BLaER1 treated with 17β-estradiol and CSF1 and Interleukin-3, amounts not matched to agents 10 nM and 100 nM (cell line): ENCODE measurements around the gene CLEC11A.
"Not testable (repeated sequence)": the region's sequence is repeated elsewhere in the genome, so short reads cannot be mapped to it uniquely, and the experiment has no call there.

Experiments used
- H3K27ac ChIP-seq, 11 experiments: shearing (Covaris generic); formaldehyde crosslinking; 2 replicates each; pipeline ENCODE4 v1.8.1; 2022
- H3K27me3 ChIP-seq, 11 experiments: shearing (Covaris generic); formaldehyde crosslinking; 2 replicates each; pipeline ENCODE4 v1.8.1; 2022
- H3K36me3 ChIP-seq, 11 experiments: shearing (Covaris generic); formaldehyde crosslinking; 2 replicates each; pipeline ENCODE4 v1.8.1; 2022
- H3K4me1 ChIP-seq, 10 experiments: shearing (Covaris generic); formaldehyde crosslinking; 2 replicates each; pipeline ENCODE4 v1.8.1; 2022
- H3K4me2 ChIP-seq, 11 experiments: shearing (Covaris generic); formaldehyde crosslinking; 2 replicates each; pipeline ENCODE4 v1.8.1; 2022
- H3K4me3 ChIP-seq, 10 experiments: shearing (Covaris generic); formaldehyde crosslinking; 2 replicates each; pipeline ENCODE4 v1.8.1; 2022
- H3K9ac ChIP-seq, 11 experiments: shearing (Covaris generic); formaldehyde crosslinking; 2 replicates each; pipeline ENCODE4 v1.8.1; 2022
- H3K9me3 ChIP-seq, 11 experiments: shearing (Covaris generic); formaldehyde crosslinking; replicated peaks in 1 of 11; 2 replicates each; pipeline ENCODE4 v1.8.1; 2022
- H4K20me1 ChIP-seq, 11 experiments: shearing (Covaris generic); formaldehyde crosslinking; 2 replicates each; pipeline ENCODE4 v1.8.1; 2022
- Cebpa-rat ChIP-seq, 11 experiments: shearing (Covaris generic); IDR thresholded peaks; 2 replicates each; pipeline ENCODE4 v1.8.1; 2022

CLEC11A gene

DNA sequence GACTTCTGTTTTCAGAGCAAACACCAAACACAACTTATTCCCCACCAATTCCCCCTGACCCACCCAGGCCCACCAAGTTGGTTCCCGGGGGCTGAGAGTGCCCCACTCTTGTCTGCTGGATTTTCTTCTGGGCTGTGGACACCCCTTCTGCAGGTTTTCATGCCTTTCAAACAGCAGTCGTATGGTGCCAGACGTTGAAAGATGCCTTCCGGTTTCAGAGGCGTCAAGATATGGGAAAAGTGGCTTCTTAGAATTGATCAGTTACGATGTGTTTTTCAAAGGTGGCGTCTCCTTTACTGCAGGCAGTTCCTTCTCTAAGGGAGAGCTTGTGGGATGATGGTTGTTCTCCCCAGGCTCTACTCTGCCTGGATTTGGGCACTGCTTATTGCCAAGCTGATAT lies 12.7 kb downstream of the CLEC11A start:
- no peaks in the 10 kb centered on the region for H3K36me3 ChIP-seq
- no peak overlapping the region for H3K27ac ChIP-seq
- no peak overlapping the region for H3K9ac ChIP-seq
- no peaks in the 10 kb centered on the region for H3K27me3 ChIP-seq
- H3K4me1 ChIP-seq, result peaks cover 0 to 22% (median 15%) of the 10 kb centered on the region in 10 experiments; a peak in 14 of 20 replicates
- no peak for TF ChIP-seq Cebpa-rat (IDR thresholded peaks at IDR 0.05)
- H4K20me1 ChIP-seq, result no peaks in the 10 kb centered on the region
- no peak overlapping the region for H3K4me2 ChIP-seq
- H3K4me3 ChIP-seq, result no peak overlapping the region
- H3K9me3 ChIP-seq, result no peaks in the 10 kb centered on the region

DNA sequence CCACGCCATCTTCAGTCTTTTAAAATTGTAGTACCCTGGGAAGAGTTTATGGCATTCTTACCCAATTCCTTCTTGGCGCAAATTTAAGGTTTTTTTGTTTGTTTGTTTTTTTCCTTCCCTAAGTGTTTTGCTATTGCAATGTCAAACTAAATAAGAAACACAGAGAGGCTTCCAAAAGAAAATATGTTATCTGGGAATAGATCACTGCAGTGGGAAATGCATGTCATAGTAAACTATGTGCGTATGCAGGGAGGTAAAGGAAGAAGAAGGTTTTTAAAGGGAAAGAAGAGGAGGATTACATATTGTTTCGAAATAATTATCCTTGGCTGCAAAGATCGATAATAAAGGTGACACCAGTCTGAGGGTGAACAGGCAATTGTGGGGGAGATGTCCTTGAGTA lies 13.2 kb downstream of the CLEC11A start:
- no peaks in the 10 kb centered on the region for H4K20me1 ChIP-seq
- no peak overlapping the region for H3K4me3 ChIP-seq
- no peaks in the 10 kb centered on the region for H3K36me3 ChIP-seq
- TF ChIP-seq Cebpa-rat (IDR thresholded peaks at IDR 0.05), result no peak
- no peak overlapping the region for H3K27ac ChIP-seq
- no peaks in the 10 kb centered on the region for H3K27me3 ChIP-seq
- H3K9ac ChIP-seq, result no peak overlapping the region
- H3K4me2 ChIP-seq, result no peak overlapping the region
- no peaks in the 10 kb centered on the region for H3K9me3 ChIP-seq
- H3K4me1 ChIP-seq, result peaks cover 0 to 22% (median 15%) of the 10 kb centered on the region in 10 experiments; a peak in 13 of 20 replicates

DNA sequence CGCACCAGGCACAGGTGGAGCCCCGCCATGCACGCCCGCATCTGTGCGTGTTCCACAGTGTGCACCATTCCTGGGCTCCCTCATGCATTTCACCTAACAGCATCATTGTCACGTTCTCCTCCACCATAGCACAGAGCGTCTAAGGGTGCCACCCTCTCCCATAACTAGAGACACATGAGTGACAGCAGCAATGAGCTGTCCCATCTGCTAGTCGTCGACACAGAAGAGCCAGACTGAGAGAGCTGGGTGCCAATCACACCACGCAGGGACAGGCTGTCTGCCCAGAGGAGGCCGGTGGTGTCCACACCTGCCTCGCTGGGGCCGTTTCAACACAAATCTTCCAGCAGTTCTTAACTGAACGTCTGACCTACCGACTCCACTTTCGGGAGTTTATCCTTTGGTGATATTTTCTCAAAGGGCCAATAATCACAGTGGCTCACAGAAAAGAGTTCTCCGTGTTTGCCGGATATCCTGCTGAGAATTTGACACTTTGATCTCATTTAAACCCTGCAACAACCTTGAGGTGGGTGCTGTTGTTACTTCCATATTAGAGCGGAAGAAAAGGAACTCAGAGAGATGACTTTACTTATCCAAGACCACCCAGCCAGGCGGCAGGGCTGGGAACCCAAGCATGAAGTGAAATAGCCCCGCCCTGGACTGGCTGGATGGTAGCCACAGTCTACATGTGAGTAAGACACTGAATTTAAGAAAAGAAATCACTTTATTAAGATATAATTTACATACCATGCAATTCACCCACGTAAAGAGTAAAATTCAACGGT lies 16.2 kb downstream of the CLEC11A start:
- TF ChIP-seq Cebpa-rat (IDR thresholded peaks at IDR 0.05), result no peak
- peaks cover 0 to 22% (median 15%) of the 10 kb centered on the region in 10 experiments; a peak in 13 of 20 replicates for H3K4me1 ChIP-seq
- H3K9me3 ChIP-seq, result no peaks in the 10 kb centered on the region
- H3K4me3 ChIP-seq, result no peak overlapping the region
- H3K27ac ChIP-seq, result no peak overlapping the region
- no peaks in the 10 kb centered on the region for H4K20me1 ChIP-seq
- no peaks in the 10 kb centered on the region for H3K36me3 ChIP-seq
- H3K27me3 ChIP-seq, result no peaks in the 10 kb centered on the region
- no peak overlapping the region for H3K9ac ChIP-seq
- peak overlapping the region in 8 of 11 experiments; percentile 0 to 38 (median 29); a peak in 11 of 22 replicates for H3K4me2 ChIP-seq

DNA sequence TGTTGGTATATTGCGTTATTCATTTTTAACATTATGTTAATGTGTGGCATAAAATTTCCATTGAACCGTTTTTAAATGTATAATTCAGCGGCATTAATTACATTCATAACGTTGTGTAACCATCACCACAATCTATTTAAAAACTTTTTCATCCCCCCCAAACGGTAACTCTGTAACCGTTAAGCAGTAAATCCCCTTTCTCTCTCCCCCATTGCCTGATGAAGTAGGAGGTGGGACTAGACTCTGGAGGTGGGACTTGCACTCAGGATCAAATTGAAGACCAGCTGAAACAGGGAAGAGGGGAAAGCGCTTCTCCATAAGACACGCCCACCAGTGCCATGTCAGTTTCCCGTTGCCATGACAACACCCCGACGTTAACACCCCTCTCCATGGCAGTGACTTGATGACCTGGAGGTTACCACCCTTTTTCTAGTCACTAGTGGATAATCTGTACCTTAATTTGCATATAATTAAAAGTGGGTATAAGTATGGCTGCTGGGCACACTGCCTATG lies 16.8 kb downstream of the CLEC11A start:
- H3K27me3 ChIP-seq, result no peaks in the 10 kb centered on the region
- H3K4me1 ChIP-seq, result peaks cover 0 to 22% (median 15%) of the 10 kb centered on the region in 10 experiments; a peak in 13 of 20 replicates
- H3K27ac ChIP-seq, result no peak overlapping the region
- peak overlapping the region in 4 of 11 experiments; percentile 14 to 29 (median 27); a peak in 3 of 22 replicates for H3K4me2 ChIP-seq
- H3K4me3 ChIP-seq, result no peak overlapping the region
- no peak overlapping the region for H3K9ac ChIP-seq
- no peaks in the 10 kb centered on the region for H3K9me3 ChIP-seq
- H3K36me3 ChIP-seq, result no peaks in the 10 kb centered on the region
- no peaks in the 10 kb centered on the region for H4K20me1 ChIP-seq
- TF ChIP-seq Cebpa-rat (IDR thresholded peaks at IDR 0.05), result no peak

DNA sequence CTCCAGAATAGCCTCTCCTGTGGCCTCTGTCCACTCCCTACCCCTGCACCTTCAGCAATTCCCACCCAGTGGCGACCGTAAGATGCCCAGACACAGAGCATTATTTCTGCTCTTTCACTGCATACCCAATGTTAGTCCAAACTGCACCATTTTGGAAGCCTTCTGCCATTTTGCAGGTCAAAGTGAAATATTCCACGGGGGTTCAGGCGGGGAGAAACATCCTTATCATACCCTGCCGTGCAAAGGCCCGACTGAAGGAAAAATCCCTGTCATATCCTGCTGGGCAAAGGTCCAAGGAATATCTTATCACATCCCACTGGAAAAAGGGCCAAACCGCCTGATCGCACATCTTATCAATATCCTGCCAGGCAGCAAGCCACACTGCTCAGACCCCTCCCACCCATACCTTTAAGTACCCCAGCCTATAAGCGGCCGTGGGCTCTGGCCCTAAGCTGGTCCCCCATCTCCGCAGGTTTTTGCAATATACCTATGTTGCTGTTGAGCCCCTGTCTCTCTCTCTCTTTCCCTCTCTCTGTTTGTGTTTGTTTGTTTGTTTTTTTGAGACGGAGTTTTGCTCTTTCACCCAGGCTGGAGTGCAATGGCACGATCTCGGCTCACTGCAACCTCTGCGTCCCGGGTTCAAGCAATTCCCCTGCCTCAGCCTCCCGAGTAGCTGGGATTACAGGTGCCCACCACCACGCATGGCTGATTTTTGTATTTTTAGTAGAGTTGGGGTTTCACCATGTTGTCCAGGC lies 18.2 kb downstream of the CLEC11A start:
- Histone ChIP-seq H3K4me1 (peaks cover 0 to 22% (median 15%) of the 10 kb centered on the region in 10 experiments; a peak in 13 of 20 replicates), H3K9me3 (no peaks in the 10 kb centered on the region), H3K36me3 (no peaks in the 10 kb centered on the region), H3K4me3 (no peak overlapping the region), H3K27ac (no peak overlapping the region), H3K4me2 (no peak overlapping the region), H4K20me1 (no peaks in the 10 kb centered on the region), H3K9ac (no peak overlapping the region), H3K27me3 (no peaks in the 10 kb centered on the region)
- TF ChIP-seq Cebpa-rat (IDR thresholded peaks at IDR 0.05), result no peak

DNA sequence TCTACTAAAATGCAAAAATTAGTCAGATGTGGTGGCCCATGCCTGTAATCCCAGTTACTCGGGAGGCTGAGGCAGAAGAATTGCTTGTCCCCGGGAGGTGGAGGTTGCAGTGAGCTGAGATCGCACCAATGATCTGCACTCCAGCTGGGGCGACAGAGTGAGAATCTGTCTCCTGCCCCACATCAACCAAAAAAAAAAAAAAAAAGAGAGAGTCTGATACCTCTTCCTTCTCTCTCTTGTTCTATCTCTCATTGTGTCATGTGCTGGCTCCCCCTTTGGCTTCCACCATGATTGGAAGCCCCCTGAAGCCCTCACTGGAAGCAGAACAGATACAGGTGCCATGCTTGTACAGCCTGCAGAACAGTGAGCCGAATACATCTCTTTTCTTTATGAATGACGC lies 20.4 kb downstream of the CLEC11A start:
- H3K4me3 ChIP-seq, result no peak overlapping the region
- H3K27ac ChIP-seq, result no peak overlapping the region
- no peaks in the 10 kb centered on the region for H3K27me3 ChIP-seq
- TF ChIP-seq Cebpa-rat (IDR thresholded peaks at IDR 0.05), result no peak
- no peak overlapping the region for H3K9ac ChIP-seq
- no peaks in the 10 kb centered on the region for H3K36me3 ChIP-seq
- H4K20me1 ChIP-seq, result no peaks in the 10 kb centered on the region
- peaks cover 0 to 17% (median 13%) of the 10 kb centered on the region in 10 experiments; a peak in 13 of 20 replicates for H3K4me1 ChIP-seq
- H3K9me3 ChIP-seq, result no peaks in the 10 kb centered on the region
- no peak overlapping the region for H3K4me2 ChIP-seq

DNA sequence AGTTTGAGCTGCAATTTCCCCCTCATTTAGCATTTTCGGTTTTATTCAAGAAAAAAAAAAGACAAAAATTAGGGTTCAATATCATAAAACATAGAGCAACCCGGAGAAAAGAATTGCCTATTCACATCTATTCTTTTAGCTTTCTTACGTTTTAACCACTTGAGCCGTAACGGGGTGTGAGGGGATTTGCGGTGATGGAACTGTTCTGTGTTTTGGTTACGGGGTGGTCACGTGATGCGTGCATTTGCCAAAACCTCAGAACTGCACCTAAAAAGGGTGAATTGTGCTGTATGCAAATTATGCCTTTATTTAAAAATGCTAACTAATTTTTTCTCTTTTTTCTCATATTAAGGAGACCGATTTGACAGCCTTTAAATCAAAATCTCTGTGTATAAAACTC lies 22.1 kb downstream of the CLEC11A start:
- Histone ChIP-seq H3K9ac (no peak overlapping the region), H3K27ac (no peak overlapping the region), H3K36me3 (no peaks in the 10 kb centered on the region), H3K27me3 (no peaks in the 10 kb centered on the region), H3K4me1 (peaks cover 0 to 15% (median 11%) of the 10 kb centered on the region in 10 experiments; a peak in 14 of 20 replicates), H4K20me1 (no peaks in the 10 kb centered on the region), H3K9me3 (no peaks in the 10 kb centered on the region), H3K4me3 (no peak overlapping the region), H3K4me2 (no peak overlapping the region)
- TF ChIP-seq Cebpa-rat (IDR thresholded peaks at IDR 0.05), result no peak

DNA sequence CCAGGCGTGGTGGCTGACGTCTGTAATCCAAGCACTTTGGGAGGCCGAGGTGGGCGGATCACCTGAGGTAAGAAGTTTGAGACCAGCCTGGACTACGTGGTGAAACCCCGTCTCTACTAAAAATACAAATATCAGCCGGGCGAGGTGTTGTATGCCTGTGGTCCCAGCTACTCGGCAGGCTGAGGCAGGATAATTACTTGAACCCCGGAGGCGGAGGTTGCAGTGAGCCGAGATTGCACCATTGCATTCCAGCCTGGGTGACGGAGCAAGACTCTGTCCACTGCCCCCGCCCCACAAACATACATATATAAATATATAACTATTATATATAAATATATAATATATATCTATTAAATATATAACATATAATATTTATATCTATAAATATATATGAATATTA lies 24.0 kb downstream of the CLEC11A start:
- not testable (repeated sequence) for H3K9ac ChIP-seq, H3K27me3 ChIP-seq, H3K4me3 ChIP-seq, H3K27ac ChIP-seq, H3K4me2 ChIP-seq, H3K36me3 ChIP-seq, H4K20me1 ChIP-seq, H3K9me3 ChIP-seq
- H3K4me1 ChIP-seq, result peaks cover 0 to 26% (median 13%) of the 10 kb centered on the region in 10 experiments; a peak in 14 of 20 replicates

DNA sequence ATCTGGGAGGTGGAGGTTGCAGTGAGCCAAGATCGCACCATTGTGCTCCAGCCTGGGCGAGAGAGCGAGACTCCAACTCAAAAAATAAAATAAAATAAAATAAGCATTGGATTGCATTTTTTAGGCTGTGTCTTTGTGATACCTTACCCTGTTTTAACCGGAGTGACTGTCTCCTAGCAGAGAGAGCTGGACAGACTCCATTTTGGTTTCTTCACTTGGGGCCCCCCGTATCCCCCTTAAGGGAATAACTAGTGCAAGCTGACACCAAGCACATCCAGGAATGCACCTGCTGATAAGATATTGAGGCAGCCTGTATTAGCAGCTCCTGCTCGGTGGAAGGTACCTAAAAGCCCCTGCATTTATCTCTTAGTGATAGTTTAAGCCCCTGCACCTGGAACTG lies 26.3 kb downstream of the CLEC11A start:
- Histone ChIP-seq H3K9ac (0 out of 22 replicates have a peak overlapping the region, but pooled peaks of 1 of the 11 experiments have one; percentile 13), H3K36me3 (no peaks in the 10 kb centered on the region), H3K4me1 (peaks cover 0 to 26% (median 13%) of the 10 kb centered on the region in 10 experiments; a peak in 14 of 20 replicates), H4K20me1 (no peaks in the 10 kb centered on the region), H3K27ac (peak overlapping the region in 1 of 11 experiments; percentile 10; a peak in 1 of 22 replicates), H3K4me2 (peak overlapping the region in 8 of 11 experiments; percentile 2 to 70 (median 55); a peak in 14 of 22 replicates), H3K9me3 (no peaks in the 10 kb centered on the region), H3K27me3 (no peaks in the 10 kb centered on the region), H3K4me3 (no peak overlapping the region)
- TF ChIP-seq Cebpa-rat (IDR thresholded peaks at IDR 0.05), result no peak
